Stimulated activated CD8-positive, alpha-beta memory T cell treated with anti-CD3 and anti-CD28 coated beads, Interleukin-15, amount 100 ng/mL, for 24 hours (primary cell): ENCODE measurements around the gene ITPRID2.
A peak's percentile ranks its signal among the peaks of the same experiment; 100 is the strongest.
"Not testable (repeated sequence)": the region's sequence is repeated elsewhere in the genome, so short reads cannot be mapped to it uniquely, and the experiment has no call there.

Source experiments
- DNase-seq: peaks from one replicate; pipeline ENCODE4 v3.0.0-alpha.2; 2020; ENCODE audit warnings: low read depth

The ITPRID2 gene

GRCh38 chr2:181916726-181917718, 25.5 kb downstream of the ITPRID2 start:
- no peak for DNase-seq

GRCh38 chr2:181918188-181918587, 26.7 kb downstream of the ITPRID2 start:
- DNase-seq = no peak

- DNase-seq = no peak
Observed at GRCh38 chr2:181923121-181923520, 31.6 kb downstream of the ITPRID2 start.

GRCh38 chr2:181924336-181924735, 32.8 kb downstream of the ITPRID2 start:
- no peak for DNase-seq

- DNase-seq = no peak
Observed at GRCh38 chr2:181934694-181935093, 43.2 kb downstream of the ITPRID2 start.

- no peak for DNase-seq
Observed at GRCh38 chr2:181937473-181937872, 45.9 kb downstream of the ITPRID2 start.

GRCh38 chr2:181943411-181944124, 52.0 kb downstream of the ITPRID2 start:
- no peak for DNase-seq

- DNase-seq = no peak
Observed at GRCh38 chr2:181944164-181944913, 52.8 kb downstream of the ITPRID2 start.

- no peak for DNase-seq
Observed at GRCh38 chr2:181944914-181945291, 53.4 kb downstream of the ITPRID2 start.

- no peak for DNase-seq
Observed at GRCh38 chr2:181946444-181947127, 55.1 kb downstream of the ITPRID2 start.

GRCh38 chr2:181947273-181947672, 55.7 kb downstream of the ITPRID2 start:
- DNase-seq = no peak

- no peak for DNase-seq
Observed at GRCh38 chr2:181948227-181948626, 56.7 kb downstream of the ITPRID2 start.

- no peak for DNase-seq
Observed at GRCh38 chr2:181949047-181949446, 57.5 kb downstream of the ITPRID2 start.

GRCh38 chr2:181952404-181953226, 61.1 kb downstream of the ITPRID2 start:
- no peak for DNase-seq

- DNase-seq = peak; percentile 18
Observed at GRCh38 chr2:181953881-181954537, 62.5 kb downstream of the ITPRID2 start.

- no peak for DNase-seq
Observed at GRCh38 chr2:181954538-181954883, 63.0 kb downstream of the ITPRID2 start.

- DNase-seq = no peak
Observed at GRCh38 chr2:181955010-181955409, 63.5 kb downstream of the ITPRID2 start.

- DNase-seq = not testable (repeated sequence)
Observed at GRCh38 chr2:181955866-181956265, 64.3 kb downstream of the ITPRID2 start.

- DNase-seq = no peak
Observed at GRCh38 chr2:181957668-181958067, 66.1 kb downstream of the ITPRID2 start.

GRCh38 chr2:181958726-181959125, 67.2 kb downstream of the ITPRID2 start:
- DNase-seq = no peak
